ENCODE data around the gene BRCA2. TPM values are rescaled to one million over a fixed set of nuclear protein-coding genes. Genes with fewer than 3 reads are reported as not detected.
A peak's percentile ranks its signal among the peaks of the same experiment; 100 is the strongest.

Gene BRCA2
- total RNA-seq, 1 experiment from 2014 or later, result 21.6 TPM

GRCh38 chr13:32407854-32408253, 92.5 kb downstream of the BRCA2 start (continued):
- no peak for TF ChIP-seq AFF4 (CRISPR knock-in tag; IDR thresholded peaks at IDR 0.05; ENCODE audit: borderline replicate concordance)
- TF ChIP-seq MAX (CRISPR knock-in tag; IDR thresholded peaks at IDR 0.05), result no peak
- no peak for TF ChIP-seq ZBTB43 (CRISPR knock-in tag; IDR thresholded peaks at IDR 0.05)
- TF ChIP-seq TEAD4 (CRISPR knock-in tag; IDR thresholded peaks at IDR 0.05), result no peak
- no peak for TF ChIP-seq ATF3 (CRISPR knock-in tag; conservative IDR thresholded peaks at IDR 0.05)
- TF ChIP-seq ZNF219 (CRISPR knock-in tag; IDR thresholded peaks at IDR 0.05; ENCODE audit: borderline replicate concordance), result no peak
- TF ChIP-seq NR1H2 (CRISPR knock-in tag; IDR thresholded peaks at IDR 0.05), result no peak
- TF ChIP-seq FOXP4 (CRISPR knock-in tag; IDR thresholded peaks at IDR 0.05), result no peak

- Mint-ChIP-seq H3K27me3 (ENCODE audit: low read depth) (peaks cover 7% of the 10 kb centered on the region), H3K36me3 (no peaks in the 10 kb centered on the region), H3K4me3 (peak overlapping the region; percentile 82), H3K27ac (peak overlapping the region; percentile 46), H3K4me1 (peaks cover 24% of the 10 kb centered on the region), H3K9me3 (no peaks in the 10 kb centered on the region)
- POLR2A ChIA-PET, result interaction anchor here (0.9 to 1.8 kb wide), 2 partner anchors 19 to 131 kb away, joined by 3 to 9 read pairs; partner anchors contain the start of genes N4BP2L1 and N4BP2L2
- CTCF ChIA-PET, result interaction anchor here (0.9 to 1.7 kb wide), 4 partner anchors 15 to 242 kb away, joined by 3 to 6 read pairs (median 4); no protein-coding TSS in a partner anchor
- ATAC-seq, result no peak
- DNase-seq (ENCODE audit: low spot score), result no peak
- TF ChIP-seq ZNF416 (CRISPR knock-in tag; IDR thresholded peaks at IDR 0.05), result no peak
- 0 out of 2 replicates have a peak, but pooled peaks have one; percentile 7 for TF ChIP-seq USF2 (CRISPR knock-in tag; IDR thresholded peaks at IDR 0.05)
These were observed 93.1 kb downstream of the BRCA2 start for GRCh38 chr13:32408296-32409000.

GRCh38 chr13:32409001-32409313, 93.6 kb downstream of the BRCA2 start:
- H3K27ac Mint-ChIP-seq, result 0 out of 2 replicates have a peak overlapping the region, but pooled peaks have one; percentile 28
- ChIA-PET CTCF (interaction anchor here (0.9 to 1.7 kb wide), 4 partner anchors 15 to 241 kb away, joined by 3 to 6 read pairs (median 4); no protein-coding TSS in a partner anchor), POLR2A (interaction anchor here (0.9 to 1.8 kb wide), 3 partner anchors 19 to 130 kb away, joined by 3 to 9 read pairs (median 6); partner anchors contain the start of genes BRCA2, N4BP2L1, N4BP2L2 and ZAR1L)
- no peaks in the 10 kb centered on the region for H3K36me3 Mint-ChIP-seq
- peaks cover 24% of the 10 kb centered on the region for H3K4me1 Mint-ChIP-seq
- no peaks in the 10 kb centered on the region for H3K9me3 Mint-ChIP-seq
- no peak for DNase-seq (ENCODE audit: low spot score)
- ATAC-seq, result no peak
- TF ChIP-seq ELF4 (CRISPR knock-in tag; IDR thresholded peaks at IDR 0.05; ENCODE audit: low read depth) (no peak), RORB (CRISPR knock-in tag; IDR thresholded peaks at IDR 0.05) (no peak)
- H3K4me3 Mint-ChIP-seq, result peak overlapping the region; percentile 82
- H3K27me3 Mint-ChIP-seq (ENCODE audit: low read depth), result peaks cover 7% of the 10 kb centered on the region

Data from WTC11 (cell line).